Activated CD8-positive, alpha-beta T cell treated with anti-CD3 and anti-CD28 coated beads for 36 hours (primary cell): Measurements from ENCODE around the gene TRIM52. TPM values are rescaled to one million over a fixed set of nuclear protein-coding genes. Genes with fewer than 3 reads are reported as not detected.
A peak's percentile ranks its signal among the peaks of the same experiment; 100 is the strongest.

Experiments
- ATAC-seq: fragments of 200-7000 bp; cut with Tn5 transposase; one replicate; pipeline ENCODE4 v1.10.0; 2021; ENCODE audit warnings: mild to moderate bottlenecking, moderate library complexity
- CTCF ChIA-PET: fragments of 350-600 bp; sonication (Branson Sonifier 250); formaldehyde crosslinking; loops from one replicate; lab custom pipeline; 2021; ENCODE audit warnings: antibody characterized with exemption; lab: Charles Lee
- POLR2A ChIA-PET: fragments of 350-600 bp; sonication (Branson Sonifier 250); formaldehyde crosslinking; loops from one replicate; lab custom pipeline; 2021; ENCODE audit warnings: antibody characterized with exemption; lab: Charles Lee
- DNase-seq: peaks from one replicate; pipeline ENCODE4 v3.0.0-alpha.2; 2020
- H3K27ac Mint-ChIP-seq: one replicate; pipeline ENCODE4 v1.8.0; 2021; ENCODE audit warnings: mild to moderate bottlenecking, mixed read lengths
- H3K27me3 Mint-ChIP-seq: one replicate; pipeline ENCODE4 v1.8.0; 2021; ENCODE audit warnings: mixed read lengths
- H3K36me3 Mint-ChIP-seq: one replicate; pipeline ENCODE4 v1.8.0; 2021; ENCODE audit warnings: low read depth, mixed read lengths
- H3K4me1 Mint-ChIP-seq: one replicate; pipeline ENCODE4 v1.8.0; 2021; ENCODE audit warnings: low read depth, mixed read lengths
- H3K4me3 Mint-ChIP-seq: one replicate; pipeline ENCODE4 v1.8.0; 2021; ENCODE audit warnings: mild to moderate bottlenecking, moderate library complexity, mixed read lengths
- H3K9me3 Mint-ChIP-seq: one replicate; pipeline ENCODE4 v1.8.0; 2021; ENCODE audit warnings: mixed read lengths
- intact Hi-C: fragments of 100-400 bp; cut with micrococcal nuclease; formaldehyde crosslinking; loops from one replicate; pipeline ENCODE4 v1.10.0; 2022
- total RNA-seq, 2 experiments: library from RNA; stranded (reverse); gene quantifications; one replicate each; pipeline ENCODE4 v1.2.3, GENCODE V29; 2021
- TF ChIP-seq, protein P1 (sequence below): fragments of 200-600 bp; IDR thresholded peaks from one replicate; pipeline ENCODE4 v1.8.0; 2022; ENCODE audit warnings: antibody characterized with exemption, mild to moderate bottlenecking

Gene TRIM52
- total RNA-seq, 2 experiments from 2014 or later, result 13.2 to 13.8 TPM

DNA sequence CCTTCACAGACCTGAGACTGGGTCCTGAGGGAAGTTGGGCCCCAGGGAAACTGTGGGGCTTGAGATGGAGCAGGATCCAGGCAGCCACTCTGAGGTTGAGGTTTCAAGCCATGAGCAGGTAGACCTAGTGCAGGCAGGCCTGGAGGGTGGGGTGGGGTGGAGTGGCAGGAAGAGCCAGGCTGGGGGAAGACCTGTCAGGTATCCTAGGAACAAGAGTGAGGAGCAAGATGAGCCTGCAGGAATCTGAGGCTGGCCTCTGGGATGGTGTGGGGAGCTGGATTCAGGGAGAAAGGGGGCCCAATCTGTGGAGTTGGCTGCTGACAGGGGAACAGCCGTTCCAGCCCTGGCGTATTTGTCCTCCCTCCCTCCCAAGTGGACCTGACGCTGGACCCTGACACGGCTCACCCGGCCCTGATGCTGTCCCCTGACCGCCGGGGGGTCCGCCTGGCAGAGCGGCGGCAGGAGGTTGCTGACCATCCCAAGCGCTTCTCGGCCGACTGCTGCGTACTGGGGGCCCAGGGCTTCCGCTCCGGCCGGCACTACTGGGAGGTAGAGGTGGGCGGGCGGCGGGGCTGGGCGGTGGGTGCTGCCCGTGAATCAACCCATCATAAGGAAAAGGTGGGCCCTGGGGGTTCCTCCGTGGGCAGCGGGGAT is 27.0 kb downstream of the TRIM52 start:
- no peak for DNase-seq
- Mint-ChIP-seq H3K36me3 (peaks cover 62% of the 10 kb centered on the region), H3K4me1 (peaks cover 33% of the 10 kb centered on the region), H3K27me3 (no peaks in the 10 kb centered on the region), H3K9me3 (no peaks in the 10 kb centered on the region), H3K27ac (peak overlapping the region; percentile 31), H3K4me3 (no peak overlapping the region)
- ChIA-PET POLR2A (interaction anchor here (0.8 to 35.9 kb wide), 5 partner anchors 1 to 43 kb away, joined by 3 to 746 read pairs (median 14); partner anchors contain the start of genes RACK1, TRIM41 and TRIM52), CTCF (no interaction called here)
- TF ChIP-seq, protein P1, sequence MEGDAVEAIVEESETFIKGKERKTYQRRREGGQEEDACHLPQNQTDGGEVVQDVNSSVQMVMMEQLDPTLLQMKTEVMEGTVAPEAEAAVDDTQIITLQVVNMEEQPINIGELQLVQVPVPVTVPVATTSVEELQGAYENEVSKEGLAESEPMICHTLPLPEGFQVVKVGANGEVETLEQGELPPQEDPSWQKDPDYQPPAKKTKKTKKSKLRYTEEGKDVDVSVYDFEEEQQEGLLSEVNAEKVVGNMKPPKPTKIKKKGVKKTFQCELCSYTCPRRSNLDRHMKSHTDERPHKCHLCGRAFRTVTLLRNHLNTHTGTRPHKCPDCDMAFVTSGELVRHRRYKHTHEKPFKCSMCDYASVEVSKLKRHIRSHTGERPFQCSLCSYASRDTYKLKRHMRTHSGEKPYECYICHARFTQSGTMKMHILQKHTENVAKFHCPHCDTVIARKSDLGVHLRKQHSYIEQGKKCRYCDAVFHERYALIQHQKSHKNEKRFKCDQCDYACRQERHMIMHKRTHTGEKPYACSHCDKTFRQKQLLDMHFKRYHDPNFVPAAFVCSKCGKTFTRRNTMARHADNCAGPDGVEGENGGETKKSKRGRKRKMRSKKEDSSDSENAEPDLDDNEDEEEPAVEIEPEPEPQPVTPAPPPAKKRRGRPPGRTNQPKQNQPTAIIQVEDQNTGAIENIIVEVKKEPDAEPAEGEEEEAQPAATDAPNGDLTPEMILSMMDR, result no peak
- intact Hi-C loops, result no loop called here
- no peak for ATAC-seq

- peaks cover 28% of the 10 kb centered on the region for H3K4me1 Mint-ChIP-seq
- ChIA-PET POLR2A (interaction anchor here (2.6 to 35.9 kb wide), 3 partner anchors 0 to 25 kb away, joined by 14 to 746 read pairs (median 746); partner anchors contain the start of genes RACK1, TRIM41 and TRIM52), CTCF (no interaction called here)
- intact Hi-C loops, result no loop called here
- no peak overlapping the region for H3K4me3 Mint-ChIP-seq
- peaks cover 55% of the 10 kb centered on the region for H3K36me3 Mint-ChIP-seq
- no peaks in the 10 kb centered on the region for H3K9me3 Mint-ChIP-seq
- H3K27ac Mint-ChIP-seq, result peak overlapping the region; percentile 31
- TF ChIP-seq, protein P1, result no peak
- ATAC-seq, result no peak
- no peak for DNase-seq
- H3K27me3 Mint-ChIP-seq, result no peaks in the 10 kb centered on the region
Measured at GRCh38 chr5:181233088-181233800, 27.7 kb downstream of the TRIM52 start.

- H3K9me3 Mint-ChIP-seq, result no peaks in the 10 kb centered on the region
- TF ChIP-seq, protein P1, result no peak
- no peak overlapping the region for H3K4me3 Mint-ChIP-seq
- H3K27ac Mint-ChIP-seq, result no peak overlapping the region
- H3K4me1 Mint-ChIP-seq, result peaks cover 22% of the 10 kb centered on the region
- POLR2A ChIA-PET, result interaction anchor here (23.2 to 35.9 kb wide), 2 partner anchors 0 to 16 kb away, joined by 746 read pairs; partner anchors contain the start of genes RACK1, TRIM41 and TRIM52
- ATAC-seq, result no peak
- CTCF ChIA-PET, result no interaction called here
- H3K36me3 Mint-ChIP-seq, result peaks cover 49% of the 10 kb centered on the region
- intact Hi-C loops, result no loop called here
- DNase-seq, result no peak
- H3K27me3 Mint-ChIP-seq, result no peaks in the 10 kb centered on the region
Measured at GRCh38 chr5:181232593-181232992, 28.4 kb downstream of the TRIM52 start.

DNA sequence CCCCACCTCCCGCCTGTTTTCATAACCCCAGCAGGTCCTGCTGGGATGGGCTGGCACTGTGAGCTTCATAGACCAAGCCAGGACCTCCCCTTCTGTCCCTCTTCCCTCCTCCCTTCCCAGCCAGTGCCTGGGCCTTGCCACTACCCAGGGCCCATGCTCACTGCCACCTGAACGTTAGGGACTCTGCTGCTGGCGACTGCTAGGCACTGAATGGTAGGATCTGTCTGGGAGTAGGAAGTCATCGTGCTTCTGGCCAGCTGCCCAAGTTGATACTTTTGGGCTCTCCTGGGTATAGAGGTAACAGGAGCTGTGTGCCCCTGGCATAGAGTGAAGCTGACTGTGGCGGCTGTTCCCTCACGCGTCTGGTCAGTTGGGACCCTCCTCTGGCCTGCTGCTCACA is 29.5 kb downstream of the TRIM52 start:
- peaks cover 16% of the 10 kb centered on the region for H3K4me1 Mint-ChIP-seq
- DNase-seq (no peak), ATAC-seq (no peak)
- H3K27me3 Mint-ChIP-seq, result no peaks in the 10 kb centered on the region
- TF ChIP-seq, protein P1, result no peak
- H3K4me3 Mint-ChIP-seq, result no peak overlapping the region
- H3K27ac Mint-ChIP-seq, result peak overlapping the region; percentile 57
- POLR2A ChIA-PET, result interaction anchor here (23.2 to 35.9 kb wide), 2 partner anchors 2 to 18 kb away, joined by 746 read pairs; partner anchors contain the start of genes RACK1, TRIM41 and TRIM52
- intact Hi-C loops, result no loop called here
- H3K36me3 Mint-ChIP-seq, result peaks cover 39% of the 10 kb centered on the region
- CTCF ChIA-PET, result no interaction called here
- no peaks in the 10 kb centered on the region for H3K9me3 Mint-ChIP-seq
